Globus pallidus (tissue), 1 donor: ENCODE measurements around the gene CD302.
A peak's percentile ranks its signal among the peaks of the same experiment; 100 is the strongest.
"Not testable (repeated sequence)": the region's sequence is repeated elsewhere in the genome, so short reads cannot be mapped to it uniquely, and the experiment has no call there.

Experiments used
- DNase-seq: peaks from one replicate; pipeline ENCODE4 v3.0.0-alpha.2; 2015; ENCODE audit warnings: low spot score

The CD302 gene

DNA sequence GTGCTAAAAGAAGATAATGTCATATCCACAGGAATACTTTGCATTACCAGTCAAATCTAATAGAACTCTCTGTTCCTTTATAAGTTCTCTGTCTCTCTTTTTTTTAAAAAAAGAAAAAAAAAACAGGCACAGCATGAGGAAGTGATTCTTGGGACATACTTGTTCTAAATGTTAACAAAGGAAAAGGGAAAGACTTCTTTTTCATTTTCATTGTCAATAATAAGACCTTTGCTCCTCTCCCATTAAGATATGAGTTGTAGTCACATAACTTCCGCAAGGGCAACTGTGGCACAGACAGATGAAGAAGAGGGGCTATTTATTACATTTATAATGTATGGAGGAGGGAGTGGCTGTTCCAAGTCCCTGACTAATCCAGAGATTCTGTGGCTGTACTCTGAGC lies 4.7 kb downstream of the CD302 start:
- DNase-seq, result no peak

- DNase-seq, result no peak
Observed at GRCh38 chr2:159792599-159792998, 5.4 kb downstream of the CD302 start.

GRCh38 chr2:159792036-159792435 lies 6.0 kb downstream of the CD302 start:
- no peak for DNase-seq

DNA sequence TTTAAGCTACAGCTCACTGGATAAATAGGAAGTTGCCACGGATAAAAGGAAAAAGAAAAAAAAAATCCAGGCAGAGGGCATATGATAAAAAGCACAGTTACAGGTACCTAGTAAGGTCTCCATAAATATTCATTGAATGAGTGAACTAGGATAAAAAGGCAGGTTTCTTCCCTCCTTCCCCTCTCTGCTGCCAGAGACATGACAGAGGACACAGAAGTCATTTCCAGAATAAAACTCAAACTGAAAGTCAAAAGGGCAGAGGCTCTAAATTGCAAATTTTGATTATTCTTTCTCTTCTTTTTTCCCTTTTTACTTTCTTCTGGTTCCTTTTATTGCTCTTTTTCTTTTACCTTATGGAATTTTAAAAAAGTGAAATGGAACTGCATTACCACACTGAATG lies 7.7 kb downstream of the CD302 start:
- no peak for DNase-seq

DNA sequence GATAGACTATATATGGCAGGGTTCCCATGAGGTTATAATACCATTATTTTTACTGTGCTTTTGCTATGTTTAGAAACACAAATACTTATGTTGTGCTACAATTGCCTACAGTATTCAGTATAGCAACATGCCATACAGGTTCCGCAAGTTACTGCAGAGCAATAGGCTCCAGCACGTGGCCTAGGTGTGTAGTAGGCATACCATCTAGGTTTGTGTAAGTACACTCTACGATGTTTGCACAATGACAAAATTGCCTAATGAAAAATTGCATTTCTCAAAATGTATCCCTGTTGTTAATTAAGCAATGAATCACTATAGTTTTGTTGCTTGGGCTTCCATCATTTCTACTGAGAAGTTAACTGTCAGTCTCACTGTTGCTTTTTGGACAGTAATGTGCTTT lies 9.8 kb downstream of the CD302 start:
- no peak for DNase-seq

GRCh38 chr2:159787647-159788046 lies 10.4 kb downstream of the CD302 start:
- DNase-seq, result not testable (repeated sequence)

DNA sequence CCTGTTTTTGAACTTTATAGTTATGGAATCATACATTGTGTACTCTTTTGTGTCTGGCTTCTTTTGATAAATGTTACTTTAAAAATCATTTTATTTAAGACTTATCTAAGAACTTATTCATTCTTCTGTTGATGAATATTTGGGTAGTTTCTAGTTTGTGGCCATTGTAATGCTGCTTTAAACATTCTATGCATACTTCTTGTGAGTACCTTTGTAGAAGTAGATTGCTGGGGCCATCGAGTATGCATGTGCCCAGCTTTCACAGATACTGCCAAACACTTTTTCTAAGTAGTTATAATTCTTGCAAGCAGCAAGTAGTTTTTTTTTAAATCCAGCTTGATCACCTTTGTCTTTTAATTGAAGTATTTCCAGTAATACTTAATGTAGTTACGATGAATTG lies 11.1 kb downstream of the CD302 start:
- DNase-seq, result no peak

DNA sequence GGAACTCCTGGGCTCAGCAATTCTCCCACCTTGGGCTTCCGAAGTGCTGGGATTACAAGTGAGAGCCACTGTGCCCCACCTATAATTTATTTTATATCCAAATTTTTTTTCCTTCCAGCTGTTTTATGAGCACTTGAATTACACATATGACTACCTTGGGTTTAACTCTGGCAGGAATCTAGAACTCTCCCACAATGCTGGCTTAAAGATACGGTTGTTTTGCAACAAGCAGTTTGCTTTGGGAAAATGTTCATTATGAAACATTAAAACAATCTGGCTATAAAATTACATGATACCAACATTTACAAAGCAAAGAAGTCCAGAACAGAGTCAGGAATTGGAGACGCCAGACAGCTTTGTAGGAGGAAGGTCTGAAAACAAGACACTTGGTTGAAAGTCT lies 12.8 kb downstream of the CD302 start:
- DNase-seq, result no peak

- DNase-seq, result not testable (repeated sequence)
Observed at GRCh38 chr2:159784744-159785143, 13.3 kb downstream of the CD302 start.

DNA sequence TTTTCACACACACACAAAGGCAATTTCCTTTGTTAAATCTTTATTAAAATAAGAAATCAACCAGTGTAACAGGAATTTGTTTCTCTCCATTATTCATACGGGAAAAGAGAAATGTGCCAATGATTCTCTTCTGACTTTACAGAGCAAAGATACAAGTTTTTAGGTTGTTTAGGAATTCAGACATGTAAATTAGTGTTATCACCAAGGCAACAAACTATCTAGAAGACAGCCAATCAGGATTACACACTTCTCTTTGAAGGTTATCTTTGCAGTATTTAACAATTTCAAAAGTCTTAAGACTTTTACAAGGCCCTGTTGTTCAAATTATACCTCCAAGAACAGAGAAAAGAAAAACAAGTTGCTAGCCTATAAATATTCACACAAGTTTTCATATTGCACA lies 14.5 kb downstream of the CD302 start:
- DNase-seq, result no peak

GRCh38 chr2:159776321-159776720 lies 21.7 kb downstream of the CD302 start:
- DNase-seq, result no peak

- DNase-seq, result no peak
Observed at GRCh38 chr2:159775021-159775420, 23.0 kb downstream of the CD302 start.

DNA sequence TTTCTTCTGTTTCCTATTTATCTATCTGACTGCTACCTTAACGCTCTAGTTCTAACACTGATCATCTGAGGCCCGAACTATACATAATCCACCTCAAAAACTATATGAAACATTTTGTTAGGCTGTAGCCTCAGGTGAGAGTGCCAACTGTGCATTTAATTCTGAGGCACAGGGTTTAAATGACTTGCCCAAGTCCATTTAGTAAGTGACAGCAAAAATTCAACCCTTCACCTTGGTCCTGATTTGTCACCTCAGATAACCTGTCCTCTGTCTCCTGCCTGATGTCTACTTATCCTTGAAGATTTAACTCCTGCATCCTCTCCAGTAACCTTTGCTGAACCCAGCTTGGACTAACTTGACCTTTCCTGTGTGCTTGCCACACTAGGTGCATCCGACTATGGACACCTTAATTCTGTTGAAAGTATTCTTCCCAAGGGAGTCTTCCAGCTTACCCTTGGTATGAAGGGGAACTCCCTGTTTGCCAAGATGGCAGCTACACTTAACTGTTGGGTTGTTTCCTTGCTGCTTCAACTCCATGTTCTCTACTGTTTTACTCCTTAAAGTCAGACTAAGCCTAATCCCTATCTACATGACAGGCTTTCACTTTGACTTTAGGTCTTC lies 23.5 kb downstream of the CD302 start:
- DNase-seq, result no peak

GRCh38 chr2:159773886-159774285 lies 24.1 kb downstream of the CD302 start:
- no peak for DNase-seq

GRCh38 chr2:159773426-159773825 lies 24.6 kb downstream of the CD302 start:
- DNase-seq, result no peak

DNA sequence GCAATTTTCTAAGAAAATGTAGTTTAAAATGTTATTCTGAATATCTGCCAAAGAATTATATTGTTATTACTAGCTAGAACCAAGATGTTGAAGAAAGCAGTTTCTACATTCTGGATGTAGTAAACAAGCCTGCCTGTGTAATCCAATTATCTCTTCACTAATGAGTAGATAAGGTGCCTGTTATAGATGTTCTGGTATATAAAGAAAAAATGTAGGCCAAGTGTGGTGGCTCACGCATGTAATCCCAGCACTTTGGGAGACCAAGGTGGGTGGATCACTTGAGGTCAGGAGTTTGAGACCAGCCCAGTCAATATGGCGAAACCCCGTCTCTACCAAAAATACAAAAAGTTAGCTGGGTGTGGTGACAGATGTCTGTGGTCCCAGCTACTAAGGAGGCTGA lies 28.9 kb downstream of the CD302 start:
- no peak for DNase-seq

GRCh38 chr2:159762075-159762474 lies 35.9 kb downstream of the CD302 start:
- no peak for DNase-seq

DNA sequence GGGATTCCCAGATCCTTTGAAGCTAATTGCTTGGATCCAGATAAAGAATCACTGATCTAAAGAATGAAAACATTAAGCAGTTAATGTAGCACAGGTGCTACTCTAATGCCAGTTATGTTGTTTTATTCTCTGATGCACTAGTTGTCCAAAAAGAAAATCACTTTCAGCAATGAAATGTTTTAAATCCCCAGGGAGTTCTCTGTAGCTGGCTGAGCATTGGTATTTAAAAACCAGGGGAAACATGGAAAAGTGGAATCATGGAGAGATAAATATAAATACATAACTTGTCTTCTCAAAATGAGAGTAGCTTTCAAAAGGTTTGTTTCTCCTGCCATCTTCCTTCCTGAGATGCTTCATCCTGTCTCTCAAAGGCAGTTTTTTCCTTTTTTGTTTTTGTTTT lies 37.7 kb downstream of the CD302 start:
- DNase-seq, result no peak

DNA sequence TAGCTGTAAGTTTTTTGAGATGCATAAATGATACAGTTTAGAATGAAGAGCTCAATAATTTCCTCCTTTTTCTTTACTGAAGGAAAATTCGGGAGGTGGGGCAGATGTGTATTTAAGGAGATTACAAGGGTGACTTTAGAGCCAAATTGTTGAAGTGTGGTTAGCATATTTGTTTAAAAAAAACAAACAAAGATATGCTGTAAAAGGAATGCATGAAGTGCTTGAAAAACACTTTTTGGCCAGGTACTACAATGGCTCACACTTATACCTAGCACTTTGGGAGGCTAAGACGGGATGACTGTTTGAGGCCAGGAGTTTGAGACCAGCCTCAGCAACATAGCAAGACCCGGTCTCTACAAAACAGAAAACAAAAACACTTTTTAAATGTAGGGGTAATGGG lies 38.4 kb downstream of the CD302 start:
- DNase-seq, result no peak

DNA sequence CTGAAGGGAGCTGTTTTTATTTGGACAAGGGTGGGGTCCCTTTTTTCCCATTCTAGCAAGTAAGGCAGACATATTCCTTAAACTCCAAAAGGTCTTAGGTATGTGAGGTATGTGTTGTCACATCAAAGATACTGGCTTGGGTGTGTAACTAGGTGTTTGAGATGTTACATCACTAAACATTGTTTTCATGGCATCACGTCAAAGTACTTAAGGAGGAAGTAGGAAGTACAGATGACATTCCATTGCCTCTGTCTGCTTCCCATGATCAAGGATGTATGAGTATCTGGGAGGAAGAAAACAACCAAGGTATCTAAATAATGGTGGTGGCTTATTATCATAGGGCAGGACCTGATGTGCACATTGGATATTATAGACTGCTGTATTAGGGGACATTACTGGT lies 39.3 kb downstream of the CD302 start:
- DNase-seq, result no peak

- DNase-seq, result no peak
Observed at GRCh38 chr2:159758239-159758638, 39.8 kb downstream of the CD302 start.

- DNase-seq, result no peak
Observed at GRCh38 chr2:159755788-159756187, 42.2 kb downstream of the CD302 start.

- DNase-seq, result no peak
Observed at GRCh38 chr2:159755014-159755413, 43.0 kb downstream of the CD302 start.

GRCh38 chr2:159753797-159754196 lies 44.2 kb downstream of the CD302 start:
- peak; percentile 13 for DNase-seq

- no peak for DNase-seq
Observed at GRCh38 chr2:159750873-159751272, 47.1 kb downstream of the CD302 start.
